ENCODE measurements around the gene KANSL1L. TPM values are rescaled to one million over a fixed set of nuclear protein-coding genes. Genes with fewer than 3 reads are reported as not detected.

KANSL1L gene
- total RNA-seq, 1 donor, result 38.0 TPM

DNA sequence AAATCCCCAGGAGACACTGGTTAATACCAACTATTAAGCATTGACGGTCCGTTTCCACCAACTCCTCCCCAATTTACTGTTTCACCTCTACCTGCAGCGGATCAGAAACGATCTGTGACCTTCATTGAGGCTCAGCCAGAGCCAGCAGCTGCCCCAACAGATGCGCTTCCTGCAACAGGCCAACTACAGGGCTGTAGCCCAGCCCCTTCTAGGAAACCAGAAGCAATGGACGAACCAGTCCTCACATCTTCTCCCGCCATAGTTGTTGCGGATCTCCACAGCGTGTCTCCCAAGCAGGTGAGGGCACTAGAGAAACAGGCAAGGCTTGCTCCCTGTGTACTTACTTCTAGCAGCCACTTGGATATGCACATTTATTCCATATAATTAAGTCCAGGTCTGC, 177.2 kb downstream of the KANSL1L start:
- Histone ChIP-seq H2AFZ (ENCODE audit: low read length) (no peak overlapping the region), H3K27me3 (ENCODE audit: insufficient read depth, low read length) (no peaks in the 10 kb centered on the region), H3K4me2 (ENCODE audit: insufficient read depth, low read length) (no peak overlapping the region), H4K20me1 (ENCODE audit: insufficient read depth, low read length) (no peaks in the 10 kb centered on the region), H3K36me3 (ENCODE audit: insufficient read depth, low read length) (no peaks in the 10 kb centered on the region), H3K79me2 (ENCODE audit: insufficient read depth, low read length) (no peaks in the 10 kb centered on the region), H3K4me1 (ENCODE audit: insufficient read depth, low read length) (no peaks in the 10 kb centered on the region), H3K4me3 (ENCODE audit: insufficient read depth, low read length) (no peak overlapping the region), H3K27ac (ENCODE audit: low read depth, low read length) (no peak overlapping the region), H3K9me3 (ENCODE audit: low read depth, low read length) (no peaks in the 10 kb centered on the region)
- TF ChIP-seq, protein P1, sequence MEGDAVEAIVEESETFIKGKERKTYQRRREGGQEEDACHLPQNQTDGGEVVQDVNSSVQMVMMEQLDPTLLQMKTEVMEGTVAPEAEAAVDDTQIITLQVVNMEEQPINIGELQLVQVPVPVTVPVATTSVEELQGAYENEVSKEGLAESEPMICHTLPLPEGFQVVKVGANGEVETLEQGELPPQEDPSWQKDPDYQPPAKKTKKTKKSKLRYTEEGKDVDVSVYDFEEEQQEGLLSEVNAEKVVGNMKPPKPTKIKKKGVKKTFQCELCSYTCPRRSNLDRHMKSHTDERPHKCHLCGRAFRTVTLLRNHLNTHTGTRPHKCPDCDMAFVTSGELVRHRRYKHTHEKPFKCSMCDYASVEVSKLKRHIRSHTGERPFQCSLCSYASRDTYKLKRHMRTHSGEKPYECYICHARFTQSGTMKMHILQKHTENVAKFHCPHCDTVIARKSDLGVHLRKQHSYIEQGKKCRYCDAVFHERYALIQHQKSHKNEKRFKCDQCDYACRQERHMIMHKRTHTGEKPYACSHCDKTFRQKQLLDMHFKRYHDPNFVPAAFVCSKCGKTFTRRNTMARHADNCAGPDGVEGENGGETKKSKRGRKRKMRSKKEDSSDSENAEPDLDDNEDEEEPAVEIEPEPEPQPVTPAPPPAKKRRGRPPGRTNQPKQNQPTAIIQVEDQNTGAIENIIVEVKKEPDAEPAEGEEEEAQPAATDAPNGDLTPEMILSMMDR (IDR thresholded peaks at IDR 0.05; ENCODE audit: extremely low read depth, low read depth, low read length), result no peak
- DNase-seq (ENCODE audit: insufficient read length, low spot score, missing footprints), result no peak

DNA sequence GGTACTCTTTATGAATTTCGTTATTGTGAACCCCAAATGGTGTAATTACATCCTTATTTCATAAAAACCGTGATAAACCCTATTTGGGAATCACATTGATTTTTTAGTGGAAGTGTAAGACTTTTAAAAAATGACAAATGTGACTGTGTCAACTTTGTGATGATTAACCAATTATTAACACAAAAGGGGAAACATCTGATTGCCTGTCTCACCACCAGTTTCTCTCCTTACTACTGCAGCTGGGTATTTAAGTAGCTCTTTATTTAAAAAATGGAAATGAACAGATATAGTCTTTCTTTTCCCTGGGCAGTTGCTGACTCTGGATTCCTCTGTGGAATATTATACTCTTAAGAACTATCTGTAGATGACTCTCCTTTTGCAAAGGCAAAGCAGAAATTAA, 180.4 kb downstream of the KANSL1L start:
- no peak for DNase-seq (ENCODE audit: insufficient read length, low spot score, missing footprints)
- H3K79me2 ChIP-seq (ENCODE audit: insufficient read depth, low read length), result no peaks in the 10 kb centered on the region
- no peaks in the 10 kb centered on the region for H4K20me1 ChIP-seq (ENCODE audit: insufficient read depth, low read length)
- H2AFZ ChIP-seq (ENCODE audit: low read length), result no peak overlapping the region
- H3K27me3 ChIP-seq (ENCODE audit: insufficient read depth, low read length), result no peaks in the 10 kb centered on the region
- no peaks in the 10 kb centered on the region for H3K9me3 ChIP-seq (ENCODE audit: low read depth, low read length)
- no peak overlapping the region for H3K4me2 ChIP-seq (ENCODE audit: insufficient read depth, low read length)
- TF ChIP-seq, protein P1 (IDR thresholded peaks at IDR 0.05; ENCODE audit: extremely low read depth, low read depth, low read length), result no peak
- H3K4me1 ChIP-seq (ENCODE audit: insufficient read depth, low read length), result no peaks in the 10 kb centered on the region
- no peak overlapping the region for H3K27ac ChIP-seq (ENCODE audit: low read depth, low read length)
- no peak overlapping the region for H3K4me3 ChIP-seq (ENCODE audit: insufficient read depth, low read length)
- H3K36me3 ChIP-seq (ENCODE audit: insufficient read depth, low read length), result no peaks in the 10 kb centered on the region

DNA sequence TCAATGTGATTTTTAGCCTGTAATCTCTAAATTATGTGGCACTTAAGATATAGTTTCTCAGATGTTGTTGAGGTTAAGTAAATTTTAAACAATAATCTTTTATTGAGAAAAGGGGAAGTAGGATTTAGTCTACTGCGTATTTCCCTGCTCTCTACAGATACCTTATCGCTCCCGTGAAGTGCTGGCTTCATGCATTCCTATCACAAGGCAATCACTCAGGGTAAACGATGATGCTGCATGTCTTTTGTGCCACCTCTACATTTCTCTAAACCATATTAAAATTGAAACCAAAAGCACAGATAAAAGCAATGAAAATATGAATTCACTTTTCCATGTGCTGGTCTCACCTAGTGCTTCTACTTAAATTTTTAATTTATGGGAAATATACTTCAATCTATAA, 183.2 kb downstream of the KANSL1L start:
- H3K9me3 ChIP-seq (ENCODE audit: low read depth, low read length), result no peaks in the 10 kb centered on the region
- H4K20me1 ChIP-seq (ENCODE audit: insufficient read depth, low read length), result no peaks in the 10 kb centered on the region
- no peaks in the 10 kb centered on the region for H3K4me1 ChIP-seq (ENCODE audit: insufficient read depth, low read length)
- no peak overlapping the region for H3K4me2 ChIP-seq (ENCODE audit: insufficient read depth, low read length)
- H3K36me3 ChIP-seq (ENCODE audit: insufficient read depth, low read length), result no peaks in the 10 kb centered on the region
- H3K27me3 ChIP-seq (ENCODE audit: insufficient read depth, low read length), result peaks cover 2% of the 10 kb centered on the region
- no peaks in the 10 kb centered on the region for H3K79me2 ChIP-seq (ENCODE audit: insufficient read depth, low read length)
- H3K4me3 ChIP-seq (ENCODE audit: insufficient read depth, low read length), result no peak overlapping the region
- no peak overlapping the region for H3K27ac ChIP-seq (ENCODE audit: low read depth, low read length)
- H2AFZ ChIP-seq (ENCODE audit: low read length), result no peak overlapping the region
- TF ChIP-seq, protein P1 (IDR thresholded peaks at IDR 0.05; ENCODE audit: extremely low read depth, low read depth, low read length), result no peak
- no peak for DNase-seq (ENCODE audit: insufficient read length, low spot score, missing footprints)

DNA sequence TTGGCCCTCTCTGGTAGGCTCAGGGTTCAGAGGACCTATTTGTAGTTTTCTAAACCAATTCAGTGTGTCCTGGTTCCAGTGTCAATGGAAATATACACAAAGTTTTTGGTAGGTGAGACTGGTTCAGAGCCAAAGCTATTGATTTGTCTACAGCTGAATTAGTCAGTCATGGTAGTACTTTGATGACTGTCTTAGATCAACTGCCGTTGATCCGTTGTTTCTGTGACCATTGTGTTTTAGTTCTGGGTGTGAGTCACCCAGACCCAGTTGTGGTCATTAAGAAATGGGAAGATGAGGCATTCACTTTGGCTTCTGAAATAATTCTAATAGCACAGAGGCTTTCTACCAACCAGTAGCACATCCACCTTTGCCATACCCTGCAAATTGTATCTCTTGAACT, 184.8 kb downstream of the KANSL1L start:
- Histone ChIP-seq H3K27me3 (ENCODE audit: insufficient read depth, low read length) (peaks cover 2% of the 10 kb centered on the region), H3K4me3 (ENCODE audit: insufficient read depth, low read length) (no peak overlapping the region), H3K4me1 (ENCODE audit: insufficient read depth, low read length) (no peaks in the 10 kb centered on the region), H3K9me3 (ENCODE audit: low read depth, low read length) (no peaks in the 10 kb centered on the region), H3K27ac (ENCODE audit: low read depth, low read length) (no peak overlapping the region), H3K36me3 (ENCODE audit: insufficient read depth, low read length) (no peaks in the 10 kb centered on the region), H3K79me2 (ENCODE audit: insufficient read depth, low read length) (no peaks in the 10 kb centered on the region), H2AFZ (ENCODE audit: low read length) (no peak overlapping the region), H4K20me1 (ENCODE audit: insufficient read depth, low read length) (no peaks in the 10 kb centered on the region), H3K4me2 (ENCODE audit: insufficient read depth, low read length) (no peak overlapping the region)
- TF ChIP-seq, protein P1 (IDR thresholded peaks at IDR 0.05; ENCODE audit: extremely low read depth, low read depth, low read length), result no peak
- no peak for DNase-seq (ENCODE audit: insufficient read length, low spot score, missing footprints)

All from osteoblast (primary cell).